ENCODE data around the gene ZDHHC1.
"Not testable (repeated sequence)": the region's sequence is repeated elsewhere in the genome, so short reads cannot be mapped to it uniquely, and the experiment has no call there.

Gene ZDHHC1

GRCh38 chr16:67430504-67430976 lies 14.3 kb upstream of the ZDHHC1 start:
- DNase-seq, result no peak

DNA sequence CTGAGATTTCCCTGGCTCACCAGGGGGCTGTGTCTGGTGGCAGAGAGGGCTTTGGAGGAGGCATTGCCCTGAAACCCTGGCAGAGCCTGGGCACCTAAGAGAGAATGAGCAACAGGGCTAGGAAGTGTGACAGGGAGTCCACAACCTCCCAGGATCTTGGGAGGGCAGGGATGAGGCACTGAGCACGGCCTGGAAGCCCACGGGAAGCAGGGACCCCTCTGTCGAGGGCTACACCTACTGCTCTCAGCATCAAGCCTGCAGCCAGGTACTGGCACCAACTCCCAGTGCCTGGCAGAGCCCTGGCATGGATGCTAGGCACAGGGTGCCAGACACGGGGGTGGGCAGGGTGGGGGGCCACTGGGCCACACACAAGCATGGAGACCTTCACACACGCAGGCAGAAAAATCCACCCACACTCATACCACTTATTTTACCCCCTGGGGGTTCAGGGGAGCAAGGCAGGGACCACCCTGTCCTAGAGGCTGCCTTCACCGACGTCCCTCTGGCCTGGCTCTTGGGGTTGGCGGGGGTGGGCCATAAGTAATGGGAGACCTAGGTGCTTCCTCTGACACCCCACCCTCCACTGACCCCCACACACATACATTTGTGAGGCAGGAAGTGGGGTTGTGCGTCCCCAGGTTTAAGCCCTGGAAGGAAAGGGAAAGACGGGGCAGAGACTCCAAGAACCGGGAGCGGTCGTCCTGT lies 13.7 kb upstream of the ZDHHC1 start:
- no peak for DNase-seq

DNA sequence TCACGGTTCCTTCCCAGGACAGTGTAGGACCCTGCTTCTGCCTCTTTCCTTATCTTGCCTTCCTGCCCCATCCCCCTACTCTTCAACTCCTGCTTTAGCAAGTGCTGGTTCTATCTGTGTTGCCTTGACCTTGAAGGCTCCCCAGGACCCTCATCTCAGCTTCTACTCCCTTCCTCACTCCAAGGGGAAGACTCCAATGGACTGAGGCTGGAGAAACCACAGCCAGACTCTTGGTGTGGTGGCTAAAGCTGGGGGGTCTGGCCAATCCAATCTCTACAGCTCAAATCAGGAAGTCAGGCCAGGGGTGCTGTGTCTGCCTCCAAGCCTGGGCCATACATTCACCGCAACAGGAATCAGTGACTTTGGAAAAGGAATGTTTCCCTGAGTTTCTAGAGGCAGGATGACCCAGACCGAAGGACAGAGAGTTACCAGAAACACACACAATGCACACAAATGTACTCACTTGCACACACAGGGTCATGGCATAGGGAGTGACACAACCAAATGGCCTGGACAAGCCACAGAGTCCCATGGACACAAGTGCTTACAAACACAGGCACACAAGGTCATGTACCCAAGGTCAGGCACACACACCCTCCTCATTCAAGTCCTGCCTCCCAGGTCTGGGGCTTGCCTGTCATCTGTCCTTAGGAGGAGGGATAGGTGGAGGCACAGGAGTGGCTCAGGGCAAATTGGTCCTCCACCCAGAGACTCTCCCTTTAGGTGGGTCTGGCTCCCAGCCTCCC lies 12.9 kb upstream of the ZDHHC1 start:
- no peak for DNase-seq

- no peak for DNase-seq
Observed at GRCh38 chr16:67428146-67428731, 12.0 kb upstream of the ZDHHC1 start.

DNA sequence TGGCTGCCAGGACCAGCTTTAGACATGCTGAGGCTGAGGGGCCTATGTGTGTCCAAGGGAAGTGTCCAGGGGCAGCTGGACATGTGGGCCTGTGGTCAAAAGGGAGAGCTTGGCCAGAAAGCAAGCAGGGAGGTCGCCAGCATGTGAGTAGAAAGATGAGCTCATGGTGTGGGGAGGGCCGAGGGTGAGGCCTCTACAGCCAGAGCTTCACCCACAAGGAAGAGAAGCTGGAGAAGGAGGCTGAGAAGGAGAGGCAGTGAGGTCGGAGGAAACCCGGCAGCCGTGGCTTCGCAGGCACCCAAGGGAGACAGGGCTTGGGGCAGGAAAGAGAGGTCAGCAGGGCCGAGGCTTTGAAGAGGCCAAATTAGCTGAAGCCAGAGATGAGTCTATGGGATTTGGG lies 10.7 kb upstream of the ZDHHC1 start:
- DNase-seq, result no peak

DNA sequence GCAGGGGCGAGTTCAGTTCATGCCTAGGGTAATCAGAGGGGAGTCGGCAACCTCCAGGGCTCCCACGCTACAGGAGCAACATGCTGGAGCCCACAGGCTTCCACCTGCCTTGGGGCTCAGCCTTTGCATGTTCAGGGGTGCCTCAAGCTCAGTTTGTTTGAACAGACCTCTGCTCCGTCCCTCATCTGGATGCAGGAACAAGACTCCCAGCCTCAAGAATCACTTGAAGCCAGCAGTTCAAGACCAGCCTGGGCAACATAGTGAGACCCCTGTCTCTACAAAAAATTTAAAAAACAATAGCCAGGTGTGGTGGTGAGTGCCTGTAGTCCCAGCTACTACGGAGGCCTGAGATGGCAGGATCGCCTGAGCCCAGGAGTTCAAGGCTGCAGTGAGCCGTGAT lies 9.7 kb upstream of the ZDHHC1 start:
- no peak for DNase-seq

DNA sequence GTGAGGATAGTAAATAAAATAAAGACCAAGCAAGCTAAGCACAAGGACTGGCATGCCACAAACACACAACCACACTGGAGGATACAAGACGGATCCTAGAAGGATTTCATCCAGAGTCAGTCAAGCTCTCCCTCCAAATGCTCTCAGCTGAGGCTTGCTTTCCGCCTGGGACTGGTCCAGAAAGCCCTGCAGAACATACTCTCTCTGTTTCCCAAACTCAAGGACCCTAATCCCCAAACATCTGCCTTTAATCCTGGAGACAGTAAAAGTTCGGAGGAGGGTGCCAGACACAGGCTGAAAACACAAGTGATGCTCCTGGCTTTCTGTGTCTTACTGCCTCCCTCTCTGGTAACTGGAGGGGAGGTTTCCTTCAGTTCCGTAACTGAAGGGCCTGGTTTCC lies 9.3 kb upstream of the ZDHHC1 start:
- DNase-seq, result no peak

GRCh38 chr16:67425061-67425460 lies 8.8 kb upstream of the ZDHHC1 start:
- DNase-seq, result no peak

GRCh38 chr16:67424261-67424615 lies 8.0 kb upstream of the ZDHHC1 start:
- DNase-seq, result no peak

- no peak for DNase-seq
Observed at GRCh38 chr16:67423611-67424260, 7.5 kb upstream of the ZDHHC1 start.

DNA sequence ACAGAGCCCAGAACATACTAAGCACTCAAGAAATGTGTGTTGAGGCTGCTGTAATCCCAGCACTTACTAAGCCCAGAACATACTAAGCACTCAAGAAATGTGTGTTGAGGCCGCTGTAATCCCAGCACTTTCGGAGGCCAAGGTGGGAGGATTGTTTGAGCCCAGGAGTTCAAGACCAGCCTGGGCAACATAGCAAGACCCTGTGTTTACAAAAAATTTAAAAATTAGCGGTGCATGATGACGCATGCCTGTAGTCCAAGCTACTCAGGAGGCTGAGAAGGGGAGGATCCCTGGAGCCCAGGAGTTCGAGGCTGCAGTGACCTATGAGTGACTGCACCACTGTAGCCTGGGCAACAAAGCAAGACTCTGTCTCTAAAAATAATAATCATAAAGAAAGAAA lies 6.7 kb upstream of the ZDHHC1 start:
- DNase-seq, result no peak

- DNase-seq, result no peak
Observed at GRCh38 chr16:67421030-67421429, 4.8 kb upstream of the ZDHHC1 start.

DNA sequence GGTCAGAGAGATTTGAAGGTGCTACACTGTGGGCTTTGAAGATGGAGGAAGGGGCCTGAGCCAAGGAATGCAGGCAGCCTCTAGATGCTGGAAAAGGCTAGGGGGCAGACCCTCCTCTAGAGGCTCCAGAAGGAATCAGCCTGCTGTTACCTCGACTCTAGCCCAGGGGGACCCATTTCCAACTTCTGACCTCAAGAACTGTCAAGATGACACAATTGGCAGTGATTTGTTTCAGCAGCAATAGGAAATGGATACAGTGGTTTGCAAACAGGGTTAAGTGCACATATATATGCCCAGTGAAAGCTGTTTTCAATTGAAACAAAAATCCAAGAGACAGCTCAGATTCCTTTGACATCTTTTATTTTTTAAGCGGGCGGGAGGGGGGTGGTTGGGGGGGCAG lies 3.7 kb upstream of the ZDHHC1 start:
- no peak for DNase-seq

GRCh38 chr16:67419502-67419901 lies 3.2 kb upstream of the ZDHHC1 start:
- no peak for DNase-seq

GRCh38 chr16:67417333-67418061 lies 1.2 kb upstream of the ZDHHC1 start:
- DNase-seq, result no peak

- DNase-seq, result not testable (repeated sequence)
Observed at GRCh38 chr16:67415421-67415820, 856 bp downstream of the ZDHHC1 start.

DNA sequence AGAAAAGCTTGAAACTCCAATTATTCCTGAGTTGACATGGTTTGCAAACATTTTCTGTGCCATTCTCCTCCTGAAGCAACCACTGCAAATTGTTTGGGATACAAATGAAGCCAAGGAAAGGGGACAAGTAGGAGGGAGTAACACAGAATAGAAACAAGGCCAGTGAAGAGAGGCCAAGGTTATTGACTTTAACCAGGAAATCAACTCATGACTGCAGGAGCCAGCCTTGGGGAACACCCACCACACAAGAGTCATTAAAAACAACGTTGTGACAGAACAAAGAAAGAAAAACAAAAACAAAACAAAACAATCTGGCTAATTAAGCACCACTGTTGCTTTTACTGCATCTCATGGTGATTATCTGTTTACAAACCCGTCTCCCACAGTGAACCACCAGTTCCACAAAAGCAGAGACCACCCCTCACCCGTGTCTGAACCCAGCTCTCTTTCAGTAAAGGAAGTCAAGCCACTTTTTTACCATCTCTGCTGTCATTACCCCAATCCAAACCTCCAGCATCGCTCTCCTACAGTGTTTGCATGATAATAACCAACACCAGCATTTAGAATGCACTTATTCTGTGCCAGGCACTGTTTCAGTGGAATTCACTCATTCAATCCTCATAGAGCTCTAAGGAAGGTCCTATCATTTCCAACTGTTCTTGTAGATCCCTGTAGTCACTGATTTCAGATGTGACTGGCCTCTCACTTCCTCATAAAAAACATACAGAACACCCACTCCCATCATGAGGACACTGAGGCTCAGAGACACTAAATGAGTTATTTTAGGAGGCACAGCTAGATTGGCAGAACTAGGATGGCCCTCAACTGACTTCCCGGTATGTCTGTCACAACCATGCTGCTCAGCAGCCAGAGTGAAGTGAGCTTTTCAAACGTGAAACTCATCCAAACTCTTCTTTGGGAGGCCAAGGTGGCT lies 2.0 kb downstream of the ZDHHC1 start:
- no peak for DNase-seq

DNA sequence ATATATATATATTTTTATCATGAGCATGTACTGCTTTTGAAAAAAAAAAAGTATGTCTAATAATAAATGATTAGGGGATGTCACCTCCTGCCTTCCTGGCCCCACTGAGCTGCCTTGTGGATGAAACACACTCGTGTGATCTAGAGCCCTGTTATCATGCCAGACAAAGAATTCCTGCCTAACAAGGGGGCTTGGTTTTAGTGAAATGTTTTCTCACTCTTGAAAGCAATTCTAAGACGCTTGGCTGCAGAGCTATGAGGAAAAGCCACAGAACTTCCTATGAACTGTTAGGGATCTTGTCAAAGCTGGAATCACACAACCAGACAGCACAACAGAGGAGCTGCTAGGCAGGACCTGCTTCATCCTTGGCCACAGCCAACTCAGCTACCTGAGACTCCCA lies 4.0 kb downstream of the ZDHHC1 start:
- DNase-seq, result no peak

DNA sequence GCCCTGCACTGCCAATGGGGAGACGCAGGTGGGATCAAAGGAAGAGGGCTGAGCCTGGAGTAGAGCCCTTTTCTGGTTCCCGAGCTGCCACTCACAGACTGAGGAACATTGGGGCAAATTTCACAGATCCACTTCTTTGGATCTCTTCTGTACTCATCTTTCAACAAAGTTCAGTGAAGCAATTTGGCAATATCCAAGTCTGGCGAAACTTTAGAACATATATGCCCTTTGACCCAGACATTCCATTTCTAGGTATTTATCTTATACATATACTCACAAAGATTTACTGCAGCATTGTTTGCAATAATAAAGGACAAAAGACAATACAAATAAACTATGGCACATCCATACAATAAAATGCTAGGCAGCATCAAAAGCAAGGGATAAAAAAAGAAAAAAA lies 4.9 kb downstream of the ZDHHC1 start:
- DNase-seq, result no peak

GRCh38 chr16:67409631-67410030 lies 6.6 kb downstream of the ZDHHC1 start:
- no peak for DNase-seq

DNA sequence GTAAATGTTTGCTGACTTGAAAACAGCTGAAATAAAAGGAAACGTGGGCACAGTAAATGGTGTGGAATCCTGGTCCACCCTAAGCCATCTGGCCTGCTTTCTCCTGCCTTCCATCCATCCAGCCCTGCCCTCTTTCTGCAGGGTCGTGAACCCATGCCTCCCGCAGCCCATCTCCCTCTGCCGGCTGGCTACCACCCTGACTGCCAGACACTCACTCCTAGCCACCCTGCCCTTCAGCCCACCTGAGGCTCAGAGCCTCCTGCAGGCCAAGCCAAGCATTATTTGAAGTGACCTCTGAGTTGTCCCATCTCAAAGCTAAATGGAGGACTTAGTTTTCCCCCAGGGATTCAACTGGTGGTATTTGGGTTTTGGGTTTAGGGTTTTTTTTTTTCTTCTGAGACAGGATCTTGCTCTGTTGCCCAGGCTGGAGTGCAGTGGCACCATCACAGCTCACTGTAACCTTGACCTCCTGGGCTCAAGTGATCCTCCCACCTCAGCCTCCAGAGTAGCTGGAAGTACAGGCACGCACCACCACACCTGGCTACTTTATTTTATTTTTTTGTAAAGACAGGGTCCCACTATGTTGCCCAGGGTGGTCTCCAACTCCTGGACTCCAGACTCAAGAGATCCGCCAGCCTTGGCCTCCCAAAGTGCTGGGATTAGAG lies 8.4 kb downstream of the ZDHHC1 start:
- DNase-seq, result no peak

All from activated gamma-delta T cell (primary cell).